Cardiac fibroblast (primary cell): ENCODE results near the gene USH1C.

ENCODE experiments used
- DNase-seq, 2 donors: peaks; one replicate each; pipeline versions ENCODE4 v3.0.0 to v3.0.0-alpha.2; 2010; ENCODE audit warnings: low read depth in 2 of 2
- H3K4me3 ChIP-seq, 2 donors: replicated peaks in 1 of 2; 1 replicate in 1 of 2; 2 replicates in 1 of 2; pipeline ENCODE4 v1.5.1; 2011; ENCODE audit warnings: low read depth in 2 of 2, low read length in 2 of 2, mild to moderate bottlenecking in 2 of 2, moderate library complexity in 1 of 2
- TF ChIP-seq, protein P1 (sequence below): IDR thresholded peaks from one replicate; pipeline ENCODE4 v1.5.1; 2011; ENCODE audit warnings: low read depth, mild to moderate bottlenecking, low read length, inconsistent platforms

USH1C gene

DNA sequence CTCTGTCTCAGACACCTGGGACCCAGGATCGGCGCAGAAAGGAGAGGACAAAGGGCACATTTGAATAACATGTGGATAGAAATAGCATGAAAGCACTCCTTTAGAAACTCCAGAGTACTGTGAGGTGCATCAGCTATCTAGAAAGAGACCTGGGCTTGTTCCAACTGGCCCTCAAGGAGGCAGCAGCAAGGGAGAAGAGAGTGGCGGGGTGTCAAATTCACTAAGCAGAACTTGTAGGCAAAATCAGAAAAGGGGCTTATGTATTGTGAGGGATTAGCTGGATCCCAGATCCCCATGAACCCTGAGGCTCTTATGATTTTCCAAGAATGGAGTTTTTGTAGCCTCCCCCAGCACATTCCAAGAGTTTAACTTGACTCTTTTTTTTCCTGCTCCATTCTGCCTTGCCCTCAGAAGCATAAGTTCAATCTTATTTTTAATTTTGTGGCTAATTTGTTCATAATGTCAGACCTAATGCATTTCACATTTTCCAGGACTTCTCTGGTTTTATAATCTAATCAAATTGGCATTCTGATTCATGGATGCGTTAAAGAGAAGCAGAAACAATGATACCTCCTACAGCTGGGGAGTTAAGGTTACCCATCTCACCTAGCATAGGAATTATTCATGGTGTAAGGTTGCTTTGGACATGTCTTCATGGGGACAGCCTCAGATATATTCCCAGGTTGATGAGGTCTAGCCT lies 33.6 kb downstream of the USH1C start:
- TF ChIP-seq, protein P1, sequence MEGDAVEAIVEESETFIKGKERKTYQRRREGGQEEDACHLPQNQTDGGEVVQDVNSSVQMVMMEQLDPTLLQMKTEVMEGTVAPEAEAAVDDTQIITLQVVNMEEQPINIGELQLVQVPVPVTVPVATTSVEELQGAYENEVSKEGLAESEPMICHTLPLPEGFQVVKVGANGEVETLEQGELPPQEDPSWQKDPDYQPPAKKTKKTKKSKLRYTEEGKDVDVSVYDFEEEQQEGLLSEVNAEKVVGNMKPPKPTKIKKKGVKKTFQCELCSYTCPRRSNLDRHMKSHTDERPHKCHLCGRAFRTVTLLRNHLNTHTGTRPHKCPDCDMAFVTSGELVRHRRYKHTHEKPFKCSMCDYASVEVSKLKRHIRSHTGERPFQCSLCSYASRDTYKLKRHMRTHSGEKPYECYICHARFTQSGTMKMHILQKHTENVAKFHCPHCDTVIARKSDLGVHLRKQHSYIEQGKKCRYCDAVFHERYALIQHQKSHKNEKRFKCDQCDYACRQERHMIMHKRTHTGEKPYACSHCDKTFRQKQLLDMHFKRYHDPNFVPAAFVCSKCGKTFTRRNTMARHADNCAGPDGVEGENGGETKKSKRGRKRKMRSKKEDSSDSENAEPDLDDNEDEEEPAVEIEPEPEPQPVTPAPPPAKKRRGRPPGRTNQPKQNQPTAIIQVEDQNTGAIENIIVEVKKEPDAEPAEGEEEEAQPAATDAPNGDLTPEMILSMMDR: no peak
- DNase-seq: no peak
- H3K4me3 ChIP-seq: no peak overlapping the region

DNA sequence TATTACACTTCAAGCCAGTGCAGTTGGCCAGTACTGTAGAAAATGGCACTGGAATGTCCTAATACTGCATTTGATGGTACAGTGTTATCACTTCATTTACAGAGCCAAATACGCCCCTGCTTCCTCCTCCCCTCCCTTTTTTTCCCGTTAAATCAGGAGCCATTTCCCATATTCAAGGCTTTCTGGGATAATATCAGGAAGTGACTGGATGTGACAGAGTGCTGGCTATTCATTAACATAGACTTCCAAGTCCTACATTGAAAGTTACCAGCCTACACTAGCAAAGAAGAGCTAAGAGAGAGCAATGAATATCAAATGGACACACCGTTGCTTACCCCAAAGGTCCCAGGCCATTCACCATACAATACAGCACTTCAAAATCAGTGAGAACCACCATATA lies 35.4 kb downstream of the USH1C start:
- TF ChIP-seq, protein P1: no peak
- no peak for DNase-seq

DNA sequence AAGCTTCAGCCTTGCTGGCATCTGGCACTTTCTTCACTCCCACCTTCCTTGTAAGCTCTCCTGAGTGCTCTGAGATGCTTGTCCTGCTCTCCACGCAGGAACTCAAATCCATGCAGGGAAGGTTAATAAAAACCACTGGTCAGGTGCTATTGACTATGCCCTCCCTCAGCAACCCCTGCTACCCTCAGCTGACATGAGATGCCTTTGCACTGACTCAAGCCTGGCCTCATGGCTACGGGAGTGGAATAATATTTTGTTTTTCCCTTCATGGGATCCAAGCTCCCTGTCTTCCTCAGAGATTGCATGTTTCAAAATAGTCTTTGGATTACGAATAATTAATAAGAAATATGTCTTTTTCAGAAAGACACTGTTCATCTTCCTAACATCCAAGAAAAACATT lies 35.9 kb downstream of the USH1C start:
- TF ChIP-seq, protein P1: no peak
- peak; percentile 6 to 33 for DNase-seq
- H3K4me3 ChIP-seq: no peak overlapping the region

More for the DNA sequence above, 35.4 kb downstream of the USH1C start:
- no peak overlapping the region for H3K4me3 ChIP-seq

DNA sequence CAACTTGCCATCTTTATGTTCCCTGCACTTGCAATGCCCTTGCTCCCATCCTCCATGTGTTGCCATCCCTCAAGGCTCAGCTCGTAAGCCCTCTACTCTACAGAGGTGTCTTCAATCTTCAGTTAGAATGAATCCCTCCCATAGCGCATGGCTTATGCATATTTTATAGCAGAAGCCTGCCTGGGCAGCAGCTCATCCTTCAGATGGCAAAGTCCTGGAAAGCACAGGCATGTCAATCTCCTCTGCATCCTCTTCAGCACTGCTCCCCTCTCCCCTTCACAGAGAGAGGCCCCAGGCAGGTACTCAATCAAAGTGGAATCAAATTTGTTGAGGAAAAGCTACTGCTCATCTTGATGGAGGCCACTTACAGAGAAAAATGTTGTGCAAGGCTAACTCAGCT lies 36.4 kb downstream of the USH1C start:
- DNase-seq: no peak
- TF ChIP-seq, protein P1: no peak
- no peak overlapping the region for H3K4me3 ChIP-seq

DNA sequence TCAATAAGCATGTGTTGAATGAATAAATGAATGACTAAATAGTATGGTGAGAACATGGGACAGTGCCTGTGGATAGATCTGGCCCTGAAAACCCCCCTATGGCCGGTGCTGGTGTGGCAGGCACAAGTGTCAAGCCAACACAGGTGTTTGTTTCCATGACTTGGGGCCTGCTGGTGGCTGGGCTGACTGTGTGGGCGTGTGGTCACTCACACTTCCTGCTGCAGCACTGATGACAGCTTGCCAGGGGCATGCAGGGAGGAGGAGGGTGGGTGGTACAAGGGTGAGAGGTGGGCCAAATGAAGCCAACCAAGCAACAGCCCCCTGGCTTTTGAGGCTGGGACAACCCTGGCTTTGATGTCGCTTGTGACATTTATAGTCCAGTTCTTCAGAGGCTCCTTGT lies 37.3 kb downstream of the USH1C start:
- TF ChIP-seq, protein P1: no peak
- H3K4me3 ChIP-seq: no peak overlapping the region
- DNase-seq: no peak

DNA sequence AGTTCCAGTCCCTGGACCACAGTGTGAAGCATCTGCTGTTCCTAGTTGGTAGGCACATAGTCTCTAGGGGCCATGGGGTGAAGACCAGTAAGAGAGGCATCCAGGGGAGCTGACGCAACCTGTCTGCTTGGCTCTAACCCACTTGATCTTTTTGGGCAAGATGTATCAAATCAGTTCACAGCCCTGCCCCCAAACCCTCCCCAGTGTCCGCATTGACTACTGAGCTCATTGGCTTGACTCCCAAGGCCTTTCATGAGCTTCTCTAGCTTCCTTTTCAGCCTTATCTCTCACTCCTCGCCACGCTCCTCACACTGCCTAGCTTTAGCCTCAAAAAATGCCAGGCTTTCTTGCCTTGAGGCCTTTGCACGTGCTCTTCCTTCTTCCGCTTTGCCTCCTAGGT lies 37.9 kb downstream of the USH1C start:
- TF ChIP-seq, protein P1: no peak
- H3K4me3 ChIP-seq: no peak overlapping the region
- no peak for DNase-seq

GRCh38 chr11:17505146-17505545 lies 39.1 kb downstream of the USH1C start:
- no peak for DNase-seq
- no peak overlapping the region for H3K4me3 ChIP-seq
- TF ChIP-seq, protein P1: no peak
